Spleen (tissue), 11 donors: ENCODE results near the gene NGEF. TPM values are rescaled to one million over a fixed set of nuclear protein-coding genes. Genes with fewer than 3 reads are reported as not detected.

ENCODE experiments used
- DNase-seq: peaks from one replicate; pipeline ENCODE4 v3.0.0-alpha.2; 2020
- H3K27ac ChIP-seq, 8 donors: fragments of 200-600 bp; sonication (generic) in 7 of 8; 1 replicate in 4 of 8; 2 replicates in 4 of 8; pipeline versions ENCODE4 v1.5.0 to v1.8.0; 2016 to 2021; ENCODE audit warnings: inconsistent platforms in 4 of 8, mild to moderate bottlenecking in 4 of 8, moderate library complexity in 1 of 8
- H3K27me3 ChIP-seq, 7 donors: fragments of 200-600 bp; sonication (generic) in 6 of 7; replicated peaks in 1 of 7; 1 replicate in 4 of 7; 2 replicates in 3 of 7; pipeline versions ENCODE4 v1.5.0 to v1.8.0; 2016 to 2021; ENCODE audit warnings: inconsistent platforms in 3 of 7, mild to moderate bottlenecking in 1 of 7
- H3K36me3 ChIP-seq, 6 donors: fragments of 200-600 bp; sonication (generic) in 5 of 6; 1 replicate in 4 of 6; 2 replicates in 2 of 6; pipeline versions ENCODE4 v1.5.0 to v1.8.0; 2016 to 2021; ENCODE audit warnings: inconsistent platforms in 2 of 6
- H3K4me1 ChIP-seq, 6 donors: fragments of 200-600 bp; sonication (generic) in 5 of 6; 1 replicate in 3 of 6; 2 replicates in 3 of 6; pipeline versions ENCODE4 v1.5.0 to v1.8.0; 2016 to 2021; ENCODE audit warnings: inconsistent platforms in 3 of 6
- H3K4me3 ChIP-seq, 8 donors: fragments of 200-600 bp; sonication (generic) in 7 of 8; 1 replicate in 4 of 8; 2 replicates in 4 of 8; pipeline versions ENCODE4 v1.5.0 to v1.8.0; 2016 to 2021; ENCODE audit warnings: inconsistent platforms in 4 of 8, mild to moderate bottlenecking in 4 of 8, moderate library complexity in 2 of 8
- H3K9me3 ChIP-seq, 8 donors: fragments of 200-600 bp; sonication (generic) in 7 of 8; 1 replicate in 4 of 8; 2 replicates in 4 of 8; pipeline versions ENCODE4 v1.5.0 to v1.8.0; 2016 to 2021; ENCODE audit warnings: inconsistent platforms in 4 of 8
- POLR2A ChIP-seq, 3 donors: fragments of 450-650 bp; IDR thresholded peaks; one replicate each; pipeline ENCODE4 v1.5.1; 2017; ENCODE audit warnings: antibody characterized with exemption in 3 of 3, mild to moderate bottlenecking in 1 of 3
- POLR2AphosphoS5 ChIP-seq, 3 donors: sonication (generic); formaldehyde crosslinking; IDR thresholded peaks; one replicate each; pipeline ENCODE4 v1.5.1; 2017; ENCODE audit warnings: antibody characterized with exemption in 3 of 3
- WGBS, 5 donors: extraction: QIAGEN DNeasy Blood & Tissue Kit in 3 of 5; methylation state at CpG; one replicate each; pipeline versions ENCODE4 v1.1.5 to v1.1.7; 2013 to 2018; 5-methylcytosine and 5-hydroxymethylcytosine counted together
- intact Hi-C: fragments of 100-400 bp; cut with DNase I; formaldehyde crosslinking; loops from one replicate; pipeline ENCODE4 v1.15.0; 2023; ENCODE audit warnings: low total_unique reads
- polyA plus RNA-seq, 3 donors: library from polyadenylated mRNA; stranded (reverse); fragments of 200-250 nt; gene quantifications; one replicate each; pipeline ENCODE4 v1.2.1, GENCODE V29; 2013
- total RNA-seq, 7 donors: library from RNA; depleted of rRNA in 3 of 7; stranded (reverse); fragments of >200 nt in 3 of 7; fragmentation: NEBNext Ultra II Directional in 4 of 7; extraction: Animal tissue kit (Norgen Biotek cat#: 25700) in 4 of 7; gene quantifications; one replicate each; pipeline versions ENCODE4 v1.1.0 to v1.2.1, GENCODE V29; 2016 to 2021
- TF ChIP-seq, protein P1 (sequence below), 11 experiments: fragments of 200-600 bp in 7 of 11; fragments of 450-650 bp in 4 of 11; sonication (generic) in 4 of 11; IDR thresholded peaks in 8 of 11; conservative IDR thresholded peaks in 3 of 11; 1 replicate in 7 of 11; 2 replicates in 4 of 11; pipeline versions ENCODE4 v1.4.0 to v1.8.0; 2016 to 2021; ENCODE audit warnings: antibody characterized with exemption in 11 of 11, inconsistent platforms in 4 of 11, mild to moderate bottlenecking in 1 of 11
- donor health status: healthy with polysubstance abuse.
- donor health status: DM: no; HTN: no; CAD: no; lungs with moderate emphysema.
- donor health status: DM: no; HTN: no; CAD: no.
- donor health status: Bipolar disorder and iron deficiency.
- donor health status: healthy.
- donor health status: DM: no; HTN: no; CAD: no.
- donor health status: DM: yes; HTN: yes; CAD: no.

NGEF gene
- total and polyA plus RNA-seq, 10 donors = 0.23 to 0.79 (median 0.43) TPM; not detected in 5

DNA sequence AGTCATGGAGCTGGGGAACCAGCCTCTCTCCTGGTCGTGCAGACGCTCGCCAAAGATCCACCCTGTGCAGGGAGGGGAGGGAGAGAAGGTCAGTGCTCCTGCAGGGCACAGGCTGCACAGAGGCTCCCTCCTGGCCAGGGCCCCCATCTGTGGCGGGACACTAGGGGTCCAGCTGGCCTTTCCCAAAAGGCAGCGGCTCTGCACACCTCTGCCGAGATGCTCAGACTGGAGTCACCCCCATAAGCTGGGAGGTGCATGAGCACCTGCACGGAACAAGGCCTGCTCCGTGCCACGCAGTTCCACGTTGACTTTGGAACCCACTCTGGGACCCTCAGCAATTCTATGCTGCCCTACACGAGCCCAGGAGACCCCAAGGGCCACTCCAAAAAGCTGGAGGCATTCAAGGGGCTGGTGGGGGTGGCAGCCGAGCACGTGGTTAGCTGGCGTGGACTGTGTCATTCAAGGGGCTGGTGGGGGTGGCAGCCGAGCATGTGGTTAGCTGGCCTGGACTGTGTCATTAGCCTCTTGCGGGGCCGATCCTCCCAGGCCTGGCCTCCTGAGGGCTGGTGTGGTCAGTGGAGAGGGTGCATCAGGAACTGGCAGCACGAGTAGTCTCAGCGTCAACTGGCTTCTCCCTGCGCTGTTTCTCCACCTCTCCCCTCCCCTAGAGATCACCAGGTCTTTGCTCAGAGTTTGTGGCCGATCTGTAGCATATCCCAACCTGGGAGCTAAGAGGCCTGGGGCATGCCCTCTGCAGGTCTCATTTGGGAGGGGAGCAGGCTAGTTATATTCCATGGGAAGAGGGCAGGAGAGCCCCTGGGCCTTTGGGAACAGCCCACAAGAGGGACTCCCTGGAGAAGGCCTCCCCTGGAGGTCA, 133.2 kb downstream of the NGEF start:
- intact Hi-C loops = no loop called here
- H3K27ac ChIP-seq = no peak overlapping the region
- 87 to 96% (median 90%) methylated on average over 11 to 21 of the region's 21 CpGs for WGBS, 5 donors
- H3K9me3 ChIP-seq = no peaks in the 10 kb centered on the region
- H3K27me3 ChIP-seq = peaks cover 0 to 40% (median 21%) of the 10 kb centered on the region in 7 donors
- DNase-seq = peak; percentile 34
- TF ChIP-seq POLR2AphosphoS5 (IDR thresholded peaks at IDR 0.05) (no peak), POLR2A (IDR thresholded peaks at IDR 0.05) (no peak)
- TF ChIP-seq, protein P1, sequence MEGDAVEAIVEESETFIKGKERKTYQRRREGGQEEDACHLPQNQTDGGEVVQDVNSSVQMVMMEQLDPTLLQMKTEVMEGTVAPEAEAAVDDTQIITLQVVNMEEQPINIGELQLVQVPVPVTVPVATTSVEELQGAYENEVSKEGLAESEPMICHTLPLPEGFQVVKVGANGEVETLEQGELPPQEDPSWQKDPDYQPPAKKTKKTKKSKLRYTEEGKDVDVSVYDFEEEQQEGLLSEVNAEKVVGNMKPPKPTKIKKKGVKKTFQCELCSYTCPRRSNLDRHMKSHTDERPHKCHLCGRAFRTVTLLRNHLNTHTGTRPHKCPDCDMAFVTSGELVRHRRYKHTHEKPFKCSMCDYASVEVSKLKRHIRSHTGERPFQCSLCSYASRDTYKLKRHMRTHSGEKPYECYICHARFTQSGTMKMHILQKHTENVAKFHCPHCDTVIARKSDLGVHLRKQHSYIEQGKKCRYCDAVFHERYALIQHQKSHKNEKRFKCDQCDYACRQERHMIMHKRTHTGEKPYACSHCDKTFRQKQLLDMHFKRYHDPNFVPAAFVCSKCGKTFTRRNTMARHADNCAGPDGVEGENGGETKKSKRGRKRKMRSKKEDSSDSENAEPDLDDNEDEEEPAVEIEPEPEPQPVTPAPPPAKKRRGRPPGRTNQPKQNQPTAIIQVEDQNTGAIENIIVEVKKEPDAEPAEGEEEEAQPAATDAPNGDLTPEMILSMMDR (IDR thresholded peaks at IDR 0.05 in 8 of 11, conservative IDR thresholded peaks at IDR 0.05 in 3 of 11) = no peak
- H3K4me3 ChIP-seq = no peak overlapping the region
- H3K36me3 ChIP-seq = no peaks in the 10 kb centered on the region
- H3K4me1 ChIP-seq = peaks cover 0 to 23% (median 17%) of the 10 kb centered on the region in 6 donors

DNA sequence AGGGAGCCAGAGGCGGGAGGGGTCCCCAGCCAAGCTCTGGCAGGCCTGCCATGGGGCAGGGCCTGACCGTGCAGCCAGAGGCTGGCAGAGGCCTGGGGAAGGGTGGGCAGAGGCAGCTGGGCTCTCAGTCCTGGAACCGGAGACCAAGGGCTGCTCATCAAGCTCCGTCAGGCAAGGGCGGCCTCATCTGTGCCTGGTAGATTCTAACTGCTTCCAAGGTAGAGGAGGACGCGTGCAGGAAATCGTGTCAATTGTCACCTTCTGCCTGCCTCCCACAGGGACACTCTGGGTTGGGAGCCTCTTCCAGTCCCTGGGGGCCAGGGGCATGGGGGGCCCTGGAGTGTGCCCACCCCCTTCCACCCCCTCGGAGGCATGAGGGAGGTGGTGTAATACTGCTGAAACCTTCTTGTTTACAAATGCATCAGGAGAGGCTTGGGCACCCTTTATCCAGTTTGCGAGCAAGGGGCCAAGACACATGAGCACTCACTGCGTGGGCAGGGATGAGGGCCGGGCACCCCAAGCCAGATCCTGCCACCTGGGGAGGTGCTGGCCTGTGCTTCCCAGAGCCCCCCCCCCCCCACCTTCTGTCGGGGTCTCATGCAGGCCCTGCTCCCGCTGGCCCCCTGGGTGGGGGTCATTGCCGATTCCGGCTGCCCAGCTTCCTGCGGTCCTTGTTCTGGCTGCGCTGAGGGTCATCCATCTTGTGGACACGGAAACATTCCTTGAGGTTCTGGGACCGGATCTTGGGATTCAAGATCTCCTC, 134.0 kb downstream of the NGEF start:
- Histone ChIP-seq H3K9me3 (no peaks in the 10 kb centered on the region), H3K27ac (no peak overlapping the region), H3K4me3 (no peak overlapping the region), H3K36me3 (no peaks in the 10 kb centered on the region), H3K4me1 (peaks cover 0 to 29% (median 20%) of the 10 kb centered on the region in 6 donors), H3K27me3 (peaks cover 0 to 39% (median 21%) of the 10 kb centered on the region in 7 donors)
- TF ChIP-seq POLR2A (IDR thresholded peaks at IDR 0.05) = no peak
- DNase-seq = peak; percentile 59
- intact Hi-C loops = no loop called here
- WGBS, 5 donors = 84 to 95% (median 87%) methylated on average over 6 to 20 of the region's 20 CpGs

DNA sequence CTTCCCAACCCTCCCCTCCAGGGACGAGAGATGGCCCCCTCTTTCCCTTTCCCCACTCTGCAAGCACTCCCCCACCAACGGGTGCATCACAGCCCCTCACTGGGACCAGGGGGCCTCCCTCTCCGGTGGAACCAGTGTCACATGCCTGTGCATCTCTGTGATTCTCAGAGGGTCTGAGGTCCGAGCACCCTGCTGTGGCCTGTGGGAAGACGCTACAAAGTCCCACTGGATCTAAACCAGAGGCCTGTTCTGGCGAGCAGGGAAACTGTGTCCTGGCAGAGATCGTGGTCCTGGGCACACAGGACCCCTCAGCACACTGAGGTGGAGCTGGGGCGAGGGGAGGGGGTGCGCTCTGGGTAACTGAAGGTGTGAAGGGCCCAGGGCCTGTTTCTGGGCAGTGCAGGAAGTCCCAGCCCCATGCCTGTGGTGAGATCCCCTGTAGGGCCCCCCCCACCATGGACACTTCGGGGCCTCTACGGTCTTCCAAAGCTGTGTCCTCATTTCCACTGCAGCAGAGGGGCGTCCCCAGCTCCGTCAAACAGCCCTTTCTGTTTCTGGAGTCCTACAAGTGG, 135.0 kb downstream of the NGEF start:
- Histone ChIP-seq H3K4me3 (no peak overlapping the region), H3K4me1 (peaks cover 0 to 34% (median 22%) of the 10 kb centered on the region in 6 donors), H3K9me3 (no peaks in the 10 kb centered on the region), H3K27me3 (peaks cover 0 to 36% (median 21%) of the 10 kb centered on the region in 7 donors), H3K27ac (no peak overlapping the region), H3K36me3 (no peaks in the 10 kb centered on the region)
- TF ChIP-seq POLR2A (IDR thresholded peaks at IDR 0.05) (no peak), POLR2AphosphoS5 (IDR thresholded peaks at IDR 0.05) (no peak)
- TF ChIP-seq, protein P1 (IDR thresholded peaks at IDR 0.05 in 8 of 11, conservative IDR thresholded peaks at IDR 0.05 in 3 of 11) = no peak
- DNase-seq = peak; percentile 47
- 93 to 96% (median 95%) methylated on average over 12 to 13 of the region's 13 CpGs for WGBS, 5 donors
- intact Hi-C loops = no loop called here

DNA sequence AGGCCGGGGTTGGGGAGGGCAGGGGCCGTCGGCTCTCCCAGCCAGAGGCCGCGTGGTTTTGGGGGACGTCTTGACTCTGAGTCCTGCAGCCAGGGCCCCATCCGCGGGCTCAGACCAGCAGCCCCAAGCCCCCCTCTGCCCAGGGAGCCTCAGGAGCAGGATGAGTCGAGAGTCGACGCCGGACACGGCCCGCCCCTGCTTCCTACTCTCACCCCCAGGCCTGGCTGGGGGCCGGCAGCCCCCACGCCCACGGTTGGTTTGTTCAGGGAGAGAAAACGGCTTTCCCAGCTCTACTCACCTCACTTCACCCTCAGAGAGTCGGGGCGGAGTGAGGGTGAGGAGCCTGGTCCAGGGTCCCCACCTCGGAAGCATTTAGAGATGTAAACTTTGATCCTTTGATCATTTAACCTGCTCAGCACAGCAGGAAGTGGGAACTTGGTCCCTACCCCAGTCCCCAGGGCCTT, 136.0 kb downstream of the NGEF start:
- TF ChIP-seq, protein P1 (IDR thresholded peaks at IDR 0.05 in 8 of 11, conservative IDR thresholded peaks at IDR 0.05 in 3 of 11) = no peak
- TF ChIP-seq POLR2A (IDR thresholded peaks at IDR 0.05) (no peak), POLR2AphosphoS5 (IDR thresholded peaks at IDR 0.05) (no peak)
- Histone ChIP-seq H3K27ac (no peak overlapping the region), H3K36me3 (no peaks in the 10 kb centered on the region), H3K9me3 (no peaks in the 10 kb centered on the region), H3K4me3 (peak overlapping the region in 7 of 8 donors; percentile 47 to 80 (median 56)), H3K4me1 (peaks cover 0 to 34% (median 22%) of the 10 kb centered on the region in 6 donors), H3K27me3 (peaks cover 0 to 36% (median 21%) of the 10 kb centered on the region in 7 donors)
- DNase-seq = peak; percentile 73
- intact Hi-C loops = no loop called here
- 27 to 72% (median 37%) methylated on average over 3 to 21 of the region's 21 CpGs for WGBS, 5 donors
